A673 (cell line): ENCODE data around the gene SFTPB. TPM values are rescaled to one million over a fixed set of nuclear protein-coding genes. Genes with fewer than 3 reads are reported as not detected.

Experiments used
- Bru-seq: library from RNA; stranded (reverse); fragments of 400-500 nt; gene quantifications from one replicate; lab custom pipeline; 2021; lab: Mats Ljungman, UMichigan
- BruChase-seq, 2 experiments: library from RNA; stranded (reverse); fragments of 400-500 nt; gene quantifications; one replicate each; lab custom pipeline; 2021; lab: Mats Ljungman, UMichigan
- BruUV-seq: library from RNA; stranded (reverse); fragments of 400-500 nt; replicated peaks from 2 replicates; lab custom pipeline; 2021; lab: Mats Ljungman, UMichigan
- CTCF ChIA-PET: fragments of 300-600 bp; sonication (Branson Sonifier 250); formaldehyde crosslinking; loops from one replicate; lab custom pipeline; 2022; ENCODE audit warnings: antibody characterized with exemption; lab: Charles Lee
- POLR2A ChIA-PET: fragments of 300-600 bp; sonication (Branson Sonifier 250); formaldehyde crosslinking; loops from one replicate; lab custom pipeline; 2022; ENCODE audit warnings: antibody characterized with exemption; ENCODE audit not compliant: low non-redundant PET; lab: Charles Lee
- DNase-seq: peaks from one replicate; pipeline ENCODE4 v3.0.0-alpha.2; 2015; ENCODE audit warnings: low spot score
- H3K27ac ChIP-seq: fragments of 200-600 bp; sonication (generic); 2 replicates; pipeline ENCODE4 v1.5.1; 2016; ENCODE audit warnings: mixed run types, low read depth, mild to moderate bottlenecking, mixed read lengths, antibody characterized with exemption, low read length; ENCODE audit not compliant: poor library complexity, severe bottlenecking
- H3K27me3 ChIP-seq: fragments of 200-600 bp; sonication (generic); replicated peaks from 2 replicates; pipeline ENCODE4 v1.6.1; 2017; ENCODE audit warnings: mixed run types, low read depth, mild to moderate bottlenecking, mixed read lengths, antibody characterized with exemption, low read length; ENCODE audit not compliant: insufficient read depth, poor library complexity
- H3K36me3 ChIP-seq: fragments of 200-600 bp; sonication (generic); 2 replicates; pipeline ENCODE4 v1.6.1; 2016; ENCODE audit warnings: mixed run types, mild to moderate bottlenecking, mixed read lengths, antibody characterized with exemption, low read length; ENCODE audit not compliant: insufficient read depth, poor library complexity, severe bottlenecking
- H3K4me1 ChIP-seq: fragments of 200-600 bp; sonication (generic); 2 replicates; pipeline ENCODE4 v1.6.1; 2017; ENCODE audit warnings: mixed run types, mild to moderate bottlenecking, mixed read lengths, antibody characterized with exemption, low read length; ENCODE audit not compliant: insufficient read depth, poor library complexity, severe bottlenecking
- H3K4me3 ChIP-seq: fragments of 200-600 bp; sonication (generic); 2 replicates; pipeline ENCODE4 v1.5.1; 2016; ENCODE audit warnings: low read depth, mixed run types, mild to moderate bottlenecking, mixed read lengths, low read length; ENCODE audit not compliant: poor library complexity, severe bottlenecking
- H3K9me3 ChIP-seq: fragments of 200-600 bp; sonication (generic); 2 replicates; pipeline ENCODE4 v1.6.1; 2016; ENCODE audit warnings: mixed run types, low read depth, mild to moderate bottlenecking, mixed read lengths, antibody characterized with exemption, low read length; ENCODE audit not compliant: poor library complexity, severe bottlenecking
- CTCF ChIP-seq: fragments of 300-800, 200-600 bp; sonication (generic); conservative IDR thresholded peaks from 2 replicates; pipeline ENCODE4 v1.5.1; 2017; ENCODE audit warnings: low read depth, mild to moderate bottlenecking, antibody characterized with exemption, low read length, moderate library complexity, mixed read lengths
- EZH2 ChIP-seq: fragments of 200-600 bp; sonication (generic); IDR thresholded peaks from 2 replicates; pipeline ENCODE4 v1.6.1; 2017; ENCODE audit warnings: borderline replicate concordance, low read depth, mild to moderate bottlenecking, mixed read lengths, antibody characterized with exemption, low read length; ENCODE audit not compliant: poor library complexity, severe bottlenecking
- intact Hi-C: fragments of 100-400 bp; cut with micrococcal nuclease; formaldehyde crosslinking; loops from one replicate; pipeline ENCODE4 v1.10.0; 2022; ENCODE audit not compliant: unreplicated experiment
- long read RNA-seq: library from polyadenylated mRNA; stranded (forward); transcript quantifications from one replicate; pipeline ENCODE4 v2.0.0, GENCODE V29; 2022
- total RNA-seq: library from RNA; stranded (reverse); gene quantifications from 2 replicates; pipeline ENCODE4 v1.2.3, GENCODE V29; 2021

The SFTPB gene
- total RNA-seq (not detected in 2 replicates), Bru-seq, nascent RNA (not detected), BruChase-seq, experiment 1, labeled RNA remaining after a 2-hour chase (not detected), BruChase-seq, experiment 2, labeled RNA remaining after a 6-hour chase (not detected)
- long read RNA-seq = 0 reads

GRCh38 chr2:85668009-85668856 lies at the start of gene SFTPB:
Gene SFTPB, minus strand, starts transcription at chr2:85668199. Its CDS starts 16 bp downstream, at chr2:85668183.
- CTCF ChIA-PET = no interaction called here
- no peak for DNase-seq
- Histone ChIP-seq H3K4me3 (no peak within 1 kb of the TSS), H3K27ac (no peak within 1 kb of the TSS), H3K9me3 (no peaks in the 10 kb centered on the region), H3K4me1 (no peaks in the 10 kb centered on the region), H3K27me3 (no peaks in the 10 kb centered on the region), H3K36me3 (no peaks in the 10 kb centered on the region)
- TF ChIP-seq CTCF (no peak), EZH2 (no peak)
- intact Hi-C loops = no loop called here
- BruUV-seq = no TSS peak
- POLR2A ChIA-PET = no interaction called here

- no peaks in the 10 kb centered on the region for H3K36me3 ChIP-seq
- no peak overlapping the region for H3K27ac ChIP-seq
- no TSS peak for BruUV-seq
- ChIA-PET CTCF (interaction anchor here (0.8 to 1.0 kb wide), 2 partner anchors 10 to 11 kb away, joined by 3 read pairs; no protein-coding TSS in a partner anchor), POLR2A (no interaction called here)
- TF ChIP-seq CTCF = no peak
- no peak for TF ChIP-seq EZH2
- peak; percentile 70 for DNase-seq
- H3K4me3 ChIP-seq = no peak overlapping the region
- H3K27me3 ChIP-seq = no peaks in the 10 kb centered on the region
- intact Hi-C loops = no loop called here
- peaks cover 11% of the 10 kb centered on the region for H3K4me1 ChIP-seq
- no peaks in the 10 kb centered on the region for H3K9me3 ChIP-seq
Measured at GRCh38 chr2:85717308-85718008, 49.5 kb upstream of the SFTPB start.

GRCh38 chr2:85716346-85716914 lies 48.4 kb upstream of the SFTPB start:
- POLR2A ChIA-PET = no interaction called here

More at GRCh38 chr2:85716346-85716914, 48.4 kb upstream of the SFTPB start:
- Histone ChIP-seq H3K9me3 (no peaks in the 10 kb centered on the region), H3K27ac (no peak overlapping the region), H3K27me3 (no peaks in the 10 kb centered on the region), H3K36me3 (no peaks in the 10 kb centered on the region), H3K4me1 (peaks cover 11% of the 10 kb centered on the region), H3K4me3 (no peak overlapping the region)
- intact Hi-C loops = no loop called here
- TF ChIP-seq CTCF = no peak
- no peak for TF ChIP-seq EZH2
- DNase-seq = no peak
- CTCF ChIA-PET = no interaction called here
- no TSS peak for BruUV-seq
